ENCODE measurements around the gene CRACR2A. TPM values are rescaled to one million over a fixed set of nuclear protein-coding genes. Genes with fewer than 3 reads are reported as not detected.

Gene CRACR2A
- total and polyA plus RNA-seq, 9 of the 15 experiments (the other 6 are each of a cell fraction or from before 2014, with no cell fraction given), result 2.1 to 15.1 (median 10.4) TPM

DNA sequence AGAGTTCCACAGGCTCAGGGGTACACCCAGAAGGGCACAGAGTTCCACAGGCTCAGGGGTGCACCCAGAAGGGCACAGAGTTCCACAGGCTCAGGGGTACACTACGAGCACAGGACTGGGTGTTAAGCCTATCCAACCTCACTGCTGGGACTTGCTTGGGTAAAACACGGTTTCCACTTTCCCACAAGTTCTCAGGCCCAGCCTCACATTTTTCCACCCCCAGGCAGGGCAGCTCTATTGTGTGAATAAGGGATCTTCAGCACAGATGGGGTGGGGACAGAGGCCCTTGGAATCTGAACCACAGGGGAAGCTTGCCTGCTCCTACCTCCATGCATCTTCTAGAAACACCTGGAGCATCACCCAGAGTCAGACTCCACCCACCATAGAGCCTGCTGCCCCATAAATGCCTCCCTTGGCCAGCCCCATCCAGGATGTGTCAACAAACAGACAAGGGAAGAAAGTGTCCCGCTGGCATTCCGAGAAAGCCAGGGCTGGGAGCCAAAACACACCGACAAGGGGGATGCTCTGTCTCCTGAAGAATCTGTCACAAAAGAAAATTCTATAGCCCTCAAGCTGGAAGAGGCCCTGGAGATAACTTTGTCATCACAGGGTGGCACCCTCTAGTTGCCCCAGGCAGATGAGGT lies 4.8 kb downstream of the CRACR2A start (continued):
- TF ChIP-seq ZNF696 (CRISPR knock-in tag; conservative IDR thresholded peaks at IDR 0.05) (no peak), RNF2 (IDR thresholded peaks at IDR 0.05) (no peak)

DNA sequence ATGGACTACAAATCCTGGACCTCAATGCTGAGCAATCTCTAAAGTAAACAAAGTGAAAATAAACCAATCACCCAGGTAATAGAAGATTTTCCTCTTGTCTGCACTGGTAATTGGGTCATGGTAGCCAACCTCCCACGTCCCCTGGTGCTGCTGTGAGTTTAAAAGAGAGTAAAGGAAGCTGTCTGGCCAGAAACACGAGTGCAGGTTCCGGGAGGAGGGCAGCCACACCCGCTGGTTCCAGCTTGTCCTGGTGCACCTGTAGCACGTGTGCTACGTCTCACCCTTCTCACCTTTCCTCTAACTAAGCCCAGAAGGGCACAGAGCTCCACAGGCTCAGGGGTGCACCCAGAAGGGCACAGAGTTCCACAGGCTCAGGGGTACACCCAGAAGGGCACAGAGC lies 5.4 kb downstream of the CRACR2A start:
- no peak overlapping the region for H3K4me2 ChIP-seq (ENCODE audit: insufficient read depth, low read length)
- POLR2A ChIA-PET, result no interaction called here
- H3K9ac ChIP-seq (ENCODE audit: insufficient read depth in 1 of 2, low read depth in 2 of 2, low read length in 2 of 2), result no peak overlapping the region

More for the DNA sequence above, 5.4 kb downstream of the CRACR2A start:
- H3K4me3 ChIP-seq, result no peak overlapping the region
- no peaks in the 10 kb centered on the region for H3K9me1 ChIP-seq (ENCODE audit: control insufficient read depth, insufficient read depth, low read length)
- H3K4me1 ChIP-seq (replicated peaks in 1 of 2; ENCODE audit: control insufficient read depth in 2 of 2, insufficient read depth in 2 of 2, low read length in 2 of 2), result peaks cover 5 to 6% of the 10 kb centered on the region in 2 experiments; a peak in 3 of 5 replicates
- in situ Hi-C loops (cut with MboI) (no loop called here), intact Hi-C loops (cut with micrococcal nuclease) (no loop called here)
- DNase-seq (ENCODE audit: extremely low read depth in 1 of 4, low spot score in 3 of 4) (no peak), FAIRE-seq (no peak), ATAC-seq (no peak)
- H2AFZ ChIP-seq (ENCODE audit: low read depth, low read length), result no peak overlapping the region
- CTCF ChIA-PET (ENCODE audit: low intra/inter-chr PET ratio), result no interaction called here
- TF ChIP-seq YY1 (IDR thresholded peaks at IDR 0.05; ENCODE audit: borderline replicate concordance in 1 of 3, control insufficient read depth in 1 of 3, extremely low read depth in 1 of 3, insufficient read depth in 3 of 3, insufficient read length in 1 of 3, insufficient replicate concordance in 2 of 3, low read depth in 1 of 3, low read length in 2 of 3) (no peak), MCM3 (IDR thresholded peaks at IDR 0.05) (no peak)
- TF ChIP-seq, protein P1, sequence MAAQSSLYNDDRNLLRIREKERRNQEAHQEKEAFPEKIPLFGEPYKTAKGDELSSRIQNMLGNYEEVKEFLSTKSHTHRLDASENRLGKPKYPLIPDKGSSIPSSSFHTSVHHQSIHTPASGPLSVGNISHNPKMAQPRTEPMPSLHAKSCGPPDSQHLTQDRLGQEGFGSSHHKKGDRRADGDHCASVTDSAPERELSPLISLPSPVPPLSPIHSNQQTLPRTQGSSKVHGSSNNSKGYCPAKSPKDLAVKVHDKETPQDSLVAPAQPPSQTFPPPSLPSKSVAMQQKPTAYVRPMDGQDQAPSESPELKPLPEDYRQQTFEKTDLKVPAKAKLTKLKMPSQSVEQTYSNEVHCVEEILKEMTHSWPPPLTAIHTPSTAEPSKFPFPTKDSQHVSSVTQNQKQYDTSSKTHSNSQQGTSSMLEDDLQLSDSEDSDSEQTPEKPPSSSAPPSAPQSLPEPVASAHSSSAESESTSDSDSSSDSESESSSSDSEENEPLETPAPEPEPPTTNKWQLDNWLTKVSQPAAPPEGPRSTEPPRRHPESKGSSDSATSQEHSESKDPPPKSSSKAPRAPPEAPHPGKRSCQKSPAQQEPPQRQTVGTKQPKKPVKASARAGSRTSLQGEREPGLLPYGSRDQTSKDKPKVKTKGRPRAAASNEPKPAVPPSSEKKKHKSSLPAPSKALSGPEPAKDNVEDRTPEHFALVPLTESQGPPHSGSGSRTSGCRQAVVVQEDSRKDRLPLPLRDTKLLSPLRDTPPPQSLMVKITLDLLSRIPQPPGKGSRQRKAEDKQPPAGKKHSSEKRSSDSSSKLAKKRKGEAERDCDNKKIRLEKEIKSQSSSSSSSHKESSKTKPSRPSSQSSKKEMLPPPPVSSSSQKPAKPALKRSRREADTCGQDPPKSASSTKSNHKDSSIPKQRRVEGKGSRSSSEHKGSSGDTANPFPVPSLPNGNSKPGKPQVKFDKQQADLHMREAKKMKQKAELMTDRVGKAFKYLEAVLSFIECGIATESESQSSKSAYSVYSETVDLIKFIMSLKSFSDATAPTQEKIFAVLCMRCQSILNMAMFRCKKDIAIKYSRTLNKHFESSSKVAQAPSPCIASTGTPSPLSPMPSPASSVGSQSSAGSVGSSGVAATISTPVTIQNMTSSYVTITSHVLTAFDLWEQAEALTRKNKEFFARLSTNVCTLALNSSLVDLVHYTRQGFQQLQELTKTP (IDR thresholded peaks at IDR 0.05; ENCODE audit: low read depth in 1 of 2, partially characterized antibody in 2 of 2), result no peak
- TF ChIP-seq, protein P2, sequence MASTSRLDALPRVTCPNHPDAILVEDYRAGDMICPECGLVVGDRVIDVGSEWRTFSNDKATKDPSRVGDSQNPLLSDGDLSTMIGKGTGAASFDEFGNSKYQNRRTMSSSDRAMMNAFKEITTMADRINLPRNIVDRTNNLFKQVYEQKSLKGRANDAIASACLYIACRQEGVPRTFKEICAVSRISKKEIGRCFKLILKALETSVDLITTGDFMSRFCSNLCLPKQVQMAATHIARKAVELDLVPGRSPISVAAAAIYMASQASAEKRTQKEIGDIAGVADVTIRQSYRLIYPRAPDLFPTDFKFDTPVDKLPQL (IDR thresholded peaks at IDR 0.05; ENCODE audit: extremely low read depth, insufficient read length), result no peak
- H3K27me3 ChIP-seq (ENCODE audit: control insufficient read depth in 2 of 2, insufficient read depth in 2 of 2, low read length in 2 of 2), result no peaks in the 10 kb centered on the region
- BruUV-seq (replicated peaks), result no TSS peak
- H4K20me1 ChIP-seq (replicated peaks; ENCODE audit: control insufficient read depth, insufficient read depth, low read length), result no peaks in the 10 kb centered on the region
- peaks cover 18% of the 10 kb centered on the region; the same call in 1 of the 3 replicates for H3K36me3 ChIP-seq (ENCODE audit: control insufficient read depth, insufficient read depth, low read length)
- no peak overlapping the region for H3K27ac ChIP-seq (ENCODE audit: extremely low read depth, low read depth, low read length)
- peaks cover 31% of the 10 kb centered on the region for H3K79me2 ChIP-seq (ENCODE audit: control insufficient read depth, insufficient read depth, low read length)
- no peaks in the 10 kb centered on the region for H3K9me3 ChIP-seq (replicated peaks; ENCODE audit: control insufficient read depth, insufficient read depth, low read depth, low read length)
- WGBS (ENCODE audit: insufficient coverage, low coverage, missing lambda C conversion rate), result 76% methylated on average over 6 of the region's 6 CpGs

Data from K562 (cell line).